ENCODE measurements around the gene SLC35G1. TPM values are rescaled to one million over a fixed set of nuclear protein-coding genes. Genes with fewer than 3 reads are reported as not detected.

The SLC35G1 gene
- total RNA-seq, 2 experiments from 2014 or later, result 3.4 to 3.9 TPM

- Mint-ChIP-seq H3K36me3 (no peaks in the 10 kb centered on the region), H3K4me3 (no peak overlapping the region), H3K9me3 (no peaks in the 10 kb centered on the region), H3K27ac (no peak overlapping the region), H3K4me1 (no peaks in the 10 kb centered on the region), H3K27me3 (peaks cover 29% of the 10 kb centered on the region)
- POLR2A ChIA-PET, result interaction anchor here (0.6 kb wide), 1 partner anchor 477 kb away, joined by 3 read pairs; no protein-coding TSS in a partner anchor
- ATAC-seq (ENCODE audit: low read depth) (no peak), DNase-seq (no peak)
These were observed 22.0 kb upstream of the SLC35G1 start for GRCh38 chr10:93871671-93872204.

DNA sequence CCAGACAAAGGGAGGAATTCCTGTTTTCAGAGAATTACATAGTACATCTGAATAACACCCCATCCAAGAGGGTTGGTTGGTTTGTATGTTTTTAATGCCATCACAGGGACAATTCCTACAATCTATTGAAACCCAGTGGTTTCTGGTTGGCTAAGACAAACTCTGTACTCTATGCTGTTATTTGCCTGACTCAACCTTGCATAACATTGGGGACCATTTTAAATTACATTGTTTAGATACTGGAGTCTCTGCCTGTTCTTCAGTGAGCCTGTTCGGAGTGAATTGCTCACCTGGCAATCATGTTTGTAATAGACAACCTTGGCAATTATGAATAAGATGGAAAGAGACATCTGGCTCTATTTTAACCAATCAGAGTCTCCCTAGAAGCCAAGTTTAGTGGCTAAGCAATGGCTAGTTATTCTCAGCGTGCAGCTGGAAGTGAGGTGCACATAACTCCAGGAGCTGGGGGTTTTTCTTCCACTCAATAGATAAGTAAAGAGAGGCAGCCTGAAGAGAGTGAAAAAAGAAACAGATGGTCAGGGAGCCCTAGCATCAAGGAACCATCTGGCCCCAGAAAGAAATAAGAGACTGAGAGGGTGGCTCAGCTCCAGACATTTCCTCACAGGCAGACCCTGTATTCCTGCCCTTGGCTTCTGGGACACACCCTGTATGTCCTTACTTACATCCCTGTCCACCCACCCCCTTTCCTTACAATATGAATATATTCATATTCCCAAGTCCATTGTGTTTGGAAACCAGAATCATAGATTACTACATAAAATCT is 21.2 kb upstream of the SLC35G1 start:
- no peaks in the 10 kb centered on the region for H3K4me1 Mint-ChIP-seq
- H3K9me3 Mint-ChIP-seq, result no peaks in the 10 kb centered on the region
- H3K27me3 Mint-ChIP-seq, result peaks cover 28% of the 10 kb centered on the region

DNA sequence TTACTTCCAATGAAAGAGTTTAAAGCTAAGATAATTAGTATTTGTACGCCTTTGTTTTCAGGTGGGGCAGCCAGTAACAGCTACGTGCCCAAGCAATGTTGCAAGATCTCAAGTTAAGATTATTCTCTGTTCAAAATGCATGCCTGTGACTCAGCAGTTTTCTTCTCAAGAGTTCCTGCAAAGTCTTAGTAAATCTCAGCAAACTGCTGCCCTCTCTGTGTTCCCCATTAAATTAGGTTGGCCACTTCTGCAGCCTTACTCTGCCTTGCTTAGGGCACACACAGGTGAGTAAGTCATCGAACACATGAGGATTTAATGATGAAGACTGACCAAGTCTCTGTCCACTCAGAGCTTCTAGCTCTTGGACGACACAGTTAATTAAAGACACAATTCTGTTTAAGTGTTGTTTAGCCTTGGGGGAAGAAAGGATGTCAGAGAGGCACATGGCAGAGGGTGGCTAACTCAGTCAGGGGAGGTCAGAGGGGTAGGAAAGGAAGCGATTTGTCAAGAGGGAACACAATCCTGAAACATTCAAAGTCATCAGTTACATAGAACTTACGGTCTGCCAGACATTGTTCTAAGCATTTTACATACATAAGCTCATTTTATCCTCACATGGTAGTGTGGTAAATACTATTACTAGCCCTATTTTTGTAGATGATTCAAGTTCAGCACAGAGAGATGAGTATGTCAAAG is 20.2 kb upstream of the SLC35G1 start:
- Mint-ChIP-seq H3K27me3 (peaks cover 20% of the 10 kb centered on the region), H3K4me1 (no peaks in the 10 kb centered on the region), H3K36me3 (no peaks in the 10 kb centered on the region), H3K4me3 (no peak overlapping the region), H3K9me3 (no peaks in the 10 kb centered on the region), H3K27ac (no peak overlapping the region)
- DNase-seq (no peak), ATAC-seq (ENCODE audit: low read depth) (no peak)
- POLR2A ChIA-PET, result no interaction called here

More for the DNA sequence above, 21.2 kb upstream of the SLC35G1 start:
- Mint-ChIP-seq H3K36me3 (no peaks in the 10 kb centered on the region), H3K4me3 (no peak overlapping the region), H3K27ac (no peak overlapping the region)
- POLR2A ChIA-PET, result no interaction called here
- ATAC-seq (ENCODE audit: low read depth) (no peak), DNase-seq (no peak)

GRCh38 chr10:93874309-93875031 is 19.3 kb upstream of the SLC35G1 start:
- Mint-ChIP-seq H3K9me3 (no peaks in the 10 kb centered on the region), H3K4me1 (no peaks in the 10 kb centered on the region), H3K27ac (no peak overlapping the region), H3K27me3 (peaks cover 28% of the 10 kb centered on the region), H3K36me3 (no peaks in the 10 kb centered on the region), H3K4me3 (no peak overlapping the region)
- DNase-seq (no peak), ATAC-seq (ENCODE audit: low read depth) (no peak)
- POLR2A ChIA-PET, result no interaction called here

- H3K27me3 Mint-ChIP-seq, result peaks cover 28% of the 10 kb centered on the region
- no peak overlapping the region for H3K27ac Mint-ChIP-seq
- DNase-seq (no peak), ATAC-seq (ENCODE audit: low read depth) (no peak)
- no peaks in the 10 kb centered on the region for H3K36me3 Mint-ChIP-seq
- POLR2A ChIA-PET, result no interaction called here
- no peak overlapping the region for H3K4me3 Mint-ChIP-seq
- H3K9me3 Mint-ChIP-seq, result no peaks in the 10 kb centered on the region
- H3K4me1 Mint-ChIP-seq, result no peaks in the 10 kb centered on the region
These were observed 18.8 kb upstream of the SLC35G1 start for GRCh38 chr10:93875032-93875358.

- Mint-ChIP-seq H3K4me1 (no peaks in the 10 kb centered on the region), H3K9me3 (no peaks in the 10 kb centered on the region), H3K27me3 (peaks cover 33% of the 10 kb centered on the region), H3K27ac (no peak overlapping the region), H3K4me3 (no peak overlapping the region), H3K36me3 (no peaks in the 10 kb centered on the region)
- DNase-seq (no peak), ATAC-seq (ENCODE audit: low read depth) (no peak)
- POLR2A ChIA-PET, result no interaction called here
These were observed 17.4 kb upstream of the SLC35G1 start for GRCh38 chr10:93876381-93876780.

GRCh38 chr10:93879273-93879672 is 14.5 kb upstream of the SLC35G1 start:
- Mint-ChIP-seq H3K27ac (no peak overlapping the region), H3K4me1 (no peaks in the 10 kb centered on the region), H3K36me3 (no peaks in the 10 kb centered on the region), H3K27me3 (peaks cover 34% of the 10 kb centered on the region), H3K9me3 (no peaks in the 10 kb centered on the region), H3K4me3 (no peak overlapping the region)
- POLR2A ChIA-PET, result no interaction called here
- DNase-seq (no peak), ATAC-seq (ENCODE audit: low read depth) (no peak)

GRCh38 chr10:93894516-93895378 is 969 bp downstream of the SLC35G1 start:
- DNase-seq (peak; percentile 27), ATAC-seq (ENCODE audit: low read depth) (no peak)
- H3K36me3 Mint-ChIP-seq, result peaks cover 16% of the 10 kb centered on the region
- peak overlapping the region; percentile 56 for H3K27ac Mint-ChIP-seq
- POLR2A ChIA-PET, result interaction anchor here (1.5 kb wide), 1 partner anchor 193 kb away, joined by 11 read pairs; the partner anchor contains the start of gene FRA10AC1
- peak overlapping the region; percentile 75 for H3K4me3 Mint-ChIP-seq
- H3K9me3 Mint-ChIP-seq, result no peaks in the 10 kb centered on the region
- peaks cover 33% of the 10 kb centered on the region for H3K4me1 Mint-ChIP-seq
- H3K27me3 Mint-ChIP-seq, result peaks cover 3% of the 10 kb centered on the region

DNA sequence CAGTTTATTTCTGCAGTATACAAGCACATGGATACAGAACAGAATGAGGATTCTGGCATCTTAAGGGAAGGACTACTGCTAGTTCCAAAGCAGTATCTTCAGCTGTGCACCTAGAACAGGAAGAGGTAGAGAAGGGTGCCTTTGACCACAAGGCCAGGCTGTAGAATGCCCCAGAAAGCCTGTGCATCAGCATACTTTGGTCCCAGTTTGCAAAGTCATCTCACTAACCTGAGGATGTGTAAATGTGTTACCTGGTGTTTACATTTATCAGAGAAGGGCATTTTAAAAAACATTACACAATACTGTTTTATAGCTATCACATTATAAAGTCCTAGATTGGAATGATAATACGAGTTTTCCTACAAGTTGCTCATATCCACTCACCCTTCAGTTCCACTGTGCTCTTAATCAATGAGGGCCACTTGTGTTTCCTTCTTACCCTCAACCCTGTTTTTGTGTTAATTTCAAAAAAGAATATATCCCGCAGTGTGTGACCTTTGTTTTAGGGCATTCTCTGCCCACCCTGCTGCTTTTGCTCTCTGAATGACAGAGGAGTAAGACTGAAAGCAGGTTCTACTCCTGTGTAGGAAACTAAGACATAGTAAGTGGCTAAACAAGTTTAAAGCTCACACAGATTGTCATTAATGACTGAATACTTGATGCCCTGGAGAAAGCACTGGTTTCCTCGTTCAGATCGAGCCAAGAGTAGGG is 3.4 kb downstream of the SLC35G1 start:
- POLR2A ChIA-PET, result no interaction called here
- DNase-seq (no peak), ATAC-seq (ENCODE audit: low read depth) (no peak)
- H3K9me3 Mint-ChIP-seq, result no peaks in the 10 kb centered on the region
- H3K4me3 Mint-ChIP-seq, result no peak overlapping the region
- H3K27ac Mint-ChIP-seq, result no peak overlapping the region
- H3K27me3 Mint-ChIP-seq, result no peaks in the 10 kb centered on the region
- peaks cover 33% of the 10 kb centered on the region for H3K4me1 Mint-ChIP-seq
- H3K36me3 Mint-ChIP-seq, result peaks cover 26% of the 10 kb centered on the region

DNA sequence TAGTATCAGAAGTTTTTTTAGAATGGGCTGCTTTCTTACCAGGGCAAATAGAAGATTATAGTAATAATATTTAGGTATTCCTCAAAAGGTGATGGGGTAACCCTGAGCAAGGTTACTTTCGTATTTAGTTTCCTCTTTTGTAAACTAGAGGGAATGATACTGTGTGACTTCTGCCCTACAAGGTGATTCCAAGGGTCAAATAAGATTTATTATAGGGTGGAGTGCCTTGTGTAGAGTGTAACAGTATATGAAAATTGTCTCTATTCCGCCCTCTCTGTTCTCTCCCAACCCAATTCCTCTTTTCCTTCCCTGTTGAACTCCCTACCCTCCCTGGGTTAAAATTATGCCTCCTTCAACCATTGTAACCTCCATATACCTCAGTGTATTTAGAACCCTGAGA is 5.3 kb downstream of the SLC35G1 start:
- peaks cover 26% of the 10 kb centered on the region for H3K4me1 Mint-ChIP-seq
- POLR2A ChIA-PET, result no interaction called here
- no peak overlapping the region for H3K4me3 Mint-ChIP-seq

GRCh38 chr10:93903051-93903450 is 9.3 kb downstream of the SLC35G1 start:
- ATAC-seq (ENCODE audit: low read depth), result no peak
- no peaks in the 10 kb centered on the region for H3K27me3 Mint-ChIP-seq
- POLR2A ChIA-PET, result no interaction called here
- H3K4me3 Mint-ChIP-seq, result no peak overlapping the region
- H3K36me3 Mint-ChIP-seq, result peaks cover 27% of the 10 kb centered on the region
- H3K27ac Mint-ChIP-seq, result no peak overlapping the region
- no peak for DNase-seq
- no peaks in the 10 kb centered on the region for H3K4me1 Mint-ChIP-seq
- no peaks in the 10 kb centered on the region for H3K9me3 Mint-ChIP-seq

More for the DNA sequence above, 5.3 kb downstream of the SLC35G1 start:
- Mint-ChIP-seq H3K36me3 (peaks cover 26% of the 10 kb centered on the region), H3K27me3 (no peaks in the 10 kb centered on the region), H3K27ac (no peak overlapping the region), H3K9me3 (no peaks in the 10 kb centered on the region)
- no peak for DNase-seq
- no peak for ATAC-seq (ENCODE audit: low read depth)

GRCh38 chr10:93904901-93905300 is 11.1 kb downstream of the SLC35G1 start:
- ATAC-seq (ENCODE audit: low read depth) (no peak), DNase-seq (no peak)
- no peak overlapping the region for H3K27ac Mint-ChIP-seq
- no peaks in the 10 kb centered on the region for H3K9me3 Mint-ChIP-seq
- H3K36me3 Mint-ChIP-seq, result peaks cover 20% of the 10 kb centered on the region
- no peak overlapping the region for H3K4me3 Mint-ChIP-seq
- no peaks in the 10 kb centered on the region for H3K27me3 Mint-ChIP-seq
- POLR2A ChIA-PET, result no interaction called here
- no peaks in the 10 kb centered on the region for H3K4me1 Mint-ChIP-seq
